Endothelial cell of umbilical vein (primary cell): ENCODE data around the gene ZBTB8A.

Source experiments
- EZH2 ChIP-seq: IDR thresholded peaks from 2 replicates; pipeline ENCODE4 v1.6.1; 2012; ENCODE audit warnings: borderline replicate concordance, low read depth, mild to moderate bottlenecking, moderate library complexity, low read length, inconsistent platforms; ENCODE audit not compliant: severe bottlenecking
- POLR2A ChIP-seq: IDR thresholded peaks from 2 replicates; pipeline ENCODE4 v1.6.1; 2012; ENCODE audit warnings: low read depth, mild to moderate bottlenecking, control low read depth, low read length
- TF ChIP-seq, protein P1 (sequence below), 2 donors: IDR thresholded peaks; 1 replicate in 1 of 2; 2 replicates in 1 of 2; pipeline ENCODE4 v1.5.1; 2011; ENCODE audit warnings: low read length in 2 of 2, mild to moderate bottlenecking in 2 of 2, moderate library complexity in 2 of 2, control low read depth in 1 of 2, inconsistent platforms in 1 of 2, low read depth in 1 of 2; ENCODE audit not compliant: insufficient read depth in 1 of 2; ENCODE audit errors: extremely low read depth in 1 of 2

DNA sequence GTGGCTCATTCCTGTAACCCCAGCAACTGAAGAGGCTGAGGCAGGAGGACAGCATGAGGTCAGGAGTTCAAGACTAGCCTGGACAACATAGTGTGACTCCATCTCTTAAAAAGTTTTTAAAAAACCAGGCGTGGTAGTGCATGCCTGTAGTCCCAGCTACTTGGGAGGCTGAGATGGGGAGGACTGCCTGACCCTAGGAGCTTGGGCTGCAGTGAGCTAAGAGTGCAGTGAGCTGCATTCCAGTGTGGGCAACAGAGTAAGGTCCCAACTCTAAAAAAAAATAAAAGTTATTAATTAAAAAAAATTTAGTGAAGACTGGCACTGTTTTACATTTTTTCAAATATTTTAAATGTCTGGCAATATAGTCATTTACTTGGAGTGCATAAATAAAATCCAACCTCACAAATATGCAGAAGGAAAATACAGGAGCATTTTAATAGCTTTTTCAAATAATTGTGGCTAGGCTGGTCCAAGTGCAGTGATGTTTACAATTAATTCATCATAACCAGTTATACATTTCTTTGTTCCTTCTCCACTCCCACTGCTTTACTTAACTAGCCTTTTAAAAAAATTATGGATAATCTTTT, 100.4 kb downstream of the ZBTB8A start:
- TF ChIP-seq EZH2 (no peak), POLR2A (no peak)
- TF ChIP-seq, protein P1, sequence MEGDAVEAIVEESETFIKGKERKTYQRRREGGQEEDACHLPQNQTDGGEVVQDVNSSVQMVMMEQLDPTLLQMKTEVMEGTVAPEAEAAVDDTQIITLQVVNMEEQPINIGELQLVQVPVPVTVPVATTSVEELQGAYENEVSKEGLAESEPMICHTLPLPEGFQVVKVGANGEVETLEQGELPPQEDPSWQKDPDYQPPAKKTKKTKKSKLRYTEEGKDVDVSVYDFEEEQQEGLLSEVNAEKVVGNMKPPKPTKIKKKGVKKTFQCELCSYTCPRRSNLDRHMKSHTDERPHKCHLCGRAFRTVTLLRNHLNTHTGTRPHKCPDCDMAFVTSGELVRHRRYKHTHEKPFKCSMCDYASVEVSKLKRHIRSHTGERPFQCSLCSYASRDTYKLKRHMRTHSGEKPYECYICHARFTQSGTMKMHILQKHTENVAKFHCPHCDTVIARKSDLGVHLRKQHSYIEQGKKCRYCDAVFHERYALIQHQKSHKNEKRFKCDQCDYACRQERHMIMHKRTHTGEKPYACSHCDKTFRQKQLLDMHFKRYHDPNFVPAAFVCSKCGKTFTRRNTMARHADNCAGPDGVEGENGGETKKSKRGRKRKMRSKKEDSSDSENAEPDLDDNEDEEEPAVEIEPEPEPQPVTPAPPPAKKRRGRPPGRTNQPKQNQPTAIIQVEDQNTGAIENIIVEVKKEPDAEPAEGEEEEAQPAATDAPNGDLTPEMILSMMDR (IDR thresholded peaks at IDR 0.05; ENCODE audit: extremely low read depth in 1 of 2, insufficient read depth in 1 of 2, low read depth in 1 of 2, low read length in 2 of 2): no peak
